Left ventricle myocardium inferior (tissue), 1 donor: Measurements from ENCODE around the gene PLEKHJ1. TPM values are rescaled to one million over a fixed set of nuclear protein-coding genes. Genes with fewer than 3 reads are reported as not detected.

Experiments
- DNase-seq: peaks from one replicate; pipeline ENCODE4 v3.0.0-alpha.2; 2020
- H3K27ac ChIP-seq: fragments of 200-600 bp; replicated peaks from 2 replicates; pipeline ENCODE4 v1.8.0; 2021
- H3K27me3 ChIP-seq: fragments of 200-600 bp; 2 replicates; pipeline ENCODE4 v1.8.0; 2021; ENCODE audit warnings: low read depth
- H3K36me3 ChIP-seq: fragments of 200-600 bp; 2 replicates; pipeline ENCODE4 v1.8.0; 2021
- H3K4me1 ChIP-seq: fragments of 200-600 bp; 2 replicates; pipeline ENCODE4 v1.8.0; 2021
- H3K4me3 ChIP-seq: fragments of 200-600 bp; 2 replicates; pipeline ENCODE4 v1.8.0; 2021; ENCODE audit warnings: mild to moderate bottlenecking, moderate library complexity
- H3K9me3 ChIP-seq: fragments of 200-600 bp; replicated peaks from 2 replicates; pipeline ENCODE4 v1.8.0; 2021
- CTCF ChIP-seq: fragments of 200-600 bp; IDR thresholded peaks from 2 replicates; pipeline ENCODE4 v1.8.0; 2021; ENCODE audit warnings: antibody characterized with exemption, mild to moderate bottlenecking, borderline replicate concordance
- intact Hi-C: fragments of 100-400 bp; cut with micrococcal nuclease; formaldehyde crosslinking; loops from one replicate; pipeline ENCODE4 v1.11.0; 2022
- total RNA-seq: library from RNA; stranded (reverse); fragmentation: NEBNext Ultra II Directional; extraction: Animal tissue kit (Norgen Biotek cat#: 25700); gene quantifications from one replicate; pipeline ENCODE4 v1.2.1, GENCODE V29; 2021
- donor health status: DM: no; HTN: yes; CAD: no; lungs with severe emphysema.

PLEKHJ1 gene
- total RNA-seq, 1 donor from 2014 or later = 47.8 TPM

- peak overlapping the region; percentile 99 for H3K4me3 ChIP-seq
- no peaks in the 10 kb centered on the region for H3K9me3 ChIP-seq
- intact Hi-C loops = no loop called here
- DNase-seq = peak; percentile 90
- H3K4me1 ChIP-seq = peaks cover 72% of the 10 kb centered on the region
- H3K36me3 ChIP-seq = peaks cover 26% of the 10 kb centered on the region
- TF ChIP-seq CTCF = no peak
- H3K27ac ChIP-seq = peak overlapping the region; percentile 98
- no peaks in the 10 kb centered on the region for H3K27me3 ChIP-seq
Observed at GRCh38 chr19:2270423-2271233, 34.5 kb upstream of the PLEKHJ1 start.

- TF ChIP-seq CTCF = no peak
- peak; percentile 61 for DNase-seq
- intact Hi-C loops = no loop called here
Observed at GRCh38 chr19:2270157-2270422, 34.0 kb upstream of the PLEKHJ1 start.

GRCh38 chr19:2269244-2270156 lies 33.4 kb upstream of the PLEKHJ1 start:
- intact Hi-C loops = no loop called here
- Histone ChIP-seq H3K36me3 (peaks cover 26% of the 10 kb centered on the region), H3K27me3 (no peaks in the 10 kb centered on the region), H3K27ac (peak overlapping the region; percentile 98), H3K4me3 (peak overlapping the region; percentile 99), H3K9me3 (no peaks in the 10 kb centered on the region), H3K4me1 (peaks cover 64% of the 10 kb centered on the region)
- DNase-seq = peak; percentile 99
- TF ChIP-seq CTCF = peak; percentile 29

More at GRCh38 chr19:2270157-2270422, 34.0 kb upstream of the PLEKHJ1 start:
- no peaks in the 10 kb centered on the region for H3K27me3 ChIP-seq
- H3K27ac ChIP-seq = peak overlapping the region; percentile 98
- H3K4me1 ChIP-seq = peaks cover 67% of the 10 kb centered on the region
- H3K4me3 ChIP-seq = peak overlapping the region; percentile 99
- H3K36me3 ChIP-seq = peaks cover 26% of the 10 kb centered on the region
- H3K9me3 ChIP-seq = no peaks in the 10 kb centered on the region

GRCh38 chr19:2268861-2269243 lies 32.7 kb upstream of the PLEKHJ1 start:
- Histone ChIP-seq H3K9me3 (no peaks in the 10 kb centered on the region), H3K4me3 (peak overlapping the region; percentile 99), H3K27ac (peak overlapping the region; percentile 98), H3K4me1 (peaks cover 57% of the 10 kb centered on the region), H3K27me3 (no peaks in the 10 kb centered on the region), H3K36me3 (peaks cover 26% of the 10 kb centered on the region)
- no peak for DNase-seq
- TF ChIP-seq CTCF = no peak
- intact Hi-C loops = no loop called here

- H3K27ac ChIP-seq = peak overlapping the region; percentile 98
- intact Hi-C loops = no loop called here
Observed at GRCh38 chr19:2268480-2268830, 32.3 kb upstream of the PLEKHJ1 start.

More at GRCh38 chr19:2268480-2268830, 32.3 kb upstream of the PLEKHJ1 start:
- Histone ChIP-seq H3K4me3 (peak overlapping the region; percentile 99), H3K9me3 (no peaks in the 10 kb centered on the region), H3K27me3 (no peaks in the 10 kb centered on the region), H3K36me3 (peaks cover 25% of the 10 kb centered on the region), H3K4me1 (peaks cover 53% of the 10 kb centered on the region)
- no peak for TF ChIP-seq CTCF
- no peak for DNase-seq
